OCI-M2 (cell line): ENCODE data around the gene SMO.
"Not testable (repeated sequence)": the region's sequence is repeated elsewhere in the genome, so short reads cannot be mapped to it uniquely, and the experiment has no call there.

Source experiments
- DNase-seq: peaks from one replicate; lab custom pipeline; 2025; ENCODE audit not compliant: unreplicated experiment; lab: John Stamatoyannopoulos, UW

SMO gene

DNA sequence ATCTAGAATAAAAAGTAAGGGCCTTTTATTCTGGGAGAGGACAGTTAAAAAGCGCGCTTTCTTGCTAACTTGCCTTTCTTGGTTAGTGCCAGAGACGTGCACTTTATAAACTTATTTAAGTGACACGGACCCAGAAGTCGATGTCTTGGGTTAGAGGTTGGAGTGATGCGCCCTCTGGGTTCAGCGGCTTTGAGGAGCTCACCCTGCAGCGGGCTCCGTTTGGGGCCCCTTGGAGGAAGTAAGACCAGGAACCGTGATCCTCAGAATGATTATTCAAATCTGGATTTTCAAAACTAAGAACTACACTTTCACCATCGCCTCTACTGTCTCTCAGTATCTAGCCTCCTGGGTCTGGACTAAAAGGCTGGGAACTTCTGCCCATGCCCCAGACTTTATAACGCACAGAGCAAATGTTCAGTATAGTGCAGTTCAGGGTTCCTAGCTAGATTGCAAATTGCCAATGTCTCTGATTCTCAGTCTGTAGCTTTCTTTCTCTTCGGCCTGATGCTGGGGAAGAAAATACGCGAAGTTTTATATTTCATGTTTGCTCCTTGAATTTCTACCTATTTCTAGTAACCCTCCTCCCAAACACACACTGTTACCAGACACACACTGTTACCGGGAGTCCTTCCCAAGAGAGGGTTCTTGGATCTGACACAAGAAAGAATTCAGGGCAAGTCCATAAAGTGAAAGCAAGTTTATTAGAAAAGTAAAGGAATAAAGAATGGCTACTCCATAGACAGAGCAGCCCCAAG, 18.6 kb upstream of the SMO start:
- DNase-seq: no peak

GRCh38 chr7:129170441-129171021, 17.9 kb upstream of the SMO start:
- DNase-seq: no peak

GRCh38 chr7:129173861-129174260, 14.6 kb upstream of the SMO start:
- not testable (repeated sequence) for DNase-seq

DNA sequence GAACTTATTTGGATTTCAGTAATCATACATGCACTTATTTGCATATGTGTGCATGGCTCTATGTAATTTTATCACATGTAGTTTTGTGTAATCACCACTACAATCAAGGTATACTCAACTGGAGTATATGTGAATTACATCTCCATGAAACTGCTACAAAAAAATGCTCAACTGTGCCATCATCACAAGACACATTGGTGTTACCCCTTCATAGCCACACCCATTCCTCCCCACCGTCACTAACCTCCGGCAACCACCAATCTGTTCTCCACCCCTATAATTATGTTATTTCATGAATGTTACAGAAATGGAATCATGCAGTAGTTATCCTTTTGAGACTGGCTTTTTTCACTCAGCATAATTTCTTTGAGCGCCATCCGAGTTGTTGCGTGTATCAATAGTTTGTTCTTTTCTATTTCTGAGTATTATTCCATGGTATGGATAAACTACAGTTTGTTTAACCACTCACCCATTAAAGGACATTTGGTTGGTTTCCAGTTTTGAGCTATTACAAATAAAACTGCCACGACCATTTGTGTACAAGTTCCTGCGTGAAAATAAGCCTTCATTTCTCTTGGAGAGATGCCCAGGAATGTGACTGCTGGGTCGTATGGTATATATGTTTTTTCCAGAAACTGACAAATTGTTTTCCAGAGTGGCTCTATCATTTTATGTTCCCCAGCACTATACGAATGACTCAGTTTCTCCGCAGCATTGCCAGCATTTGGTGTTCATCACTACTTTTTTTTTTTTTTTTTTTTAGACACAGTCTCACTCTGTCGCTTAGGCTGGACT, 11.3 kb upstream of the SMO start:
- no peak for DNase-seq

DNA sequence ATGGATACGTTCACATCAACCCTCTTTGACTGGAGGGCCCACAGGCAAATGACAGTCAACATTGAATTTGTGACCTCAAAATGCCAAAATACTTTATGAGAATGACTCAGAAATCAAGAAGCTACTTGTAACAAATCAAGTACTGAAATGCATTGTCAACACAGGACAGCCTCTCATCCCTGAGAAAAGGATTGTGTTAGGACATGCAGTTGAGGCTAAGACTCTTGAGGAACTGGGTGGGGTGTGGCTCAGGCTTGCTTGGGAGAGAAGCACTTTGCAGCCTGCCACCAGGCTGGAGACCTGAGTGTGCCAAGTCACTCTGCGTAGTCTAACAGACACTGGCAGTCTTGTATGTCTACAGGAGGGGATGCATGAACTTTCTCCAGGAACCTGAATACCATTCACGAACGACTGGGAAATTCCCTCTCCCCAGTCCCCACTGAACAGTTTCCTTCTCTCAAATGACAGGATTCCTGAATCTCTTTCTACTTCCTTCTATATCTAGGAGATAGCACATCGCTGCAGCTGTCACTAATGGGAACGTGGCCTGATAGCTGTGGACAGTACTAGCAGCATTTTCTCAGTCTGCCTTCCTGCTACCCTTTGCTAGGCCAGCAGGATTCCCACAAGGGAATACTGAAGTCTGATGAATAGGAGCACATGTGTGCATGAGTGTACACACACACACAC, 3.3 kb upstream of the SMO start:
- DNase-seq: no peak

GRCh38 chr7:129186749-129187260, 1.6 kb upstream of the SMO start:
- no peak for DNase-seq

DNA sequence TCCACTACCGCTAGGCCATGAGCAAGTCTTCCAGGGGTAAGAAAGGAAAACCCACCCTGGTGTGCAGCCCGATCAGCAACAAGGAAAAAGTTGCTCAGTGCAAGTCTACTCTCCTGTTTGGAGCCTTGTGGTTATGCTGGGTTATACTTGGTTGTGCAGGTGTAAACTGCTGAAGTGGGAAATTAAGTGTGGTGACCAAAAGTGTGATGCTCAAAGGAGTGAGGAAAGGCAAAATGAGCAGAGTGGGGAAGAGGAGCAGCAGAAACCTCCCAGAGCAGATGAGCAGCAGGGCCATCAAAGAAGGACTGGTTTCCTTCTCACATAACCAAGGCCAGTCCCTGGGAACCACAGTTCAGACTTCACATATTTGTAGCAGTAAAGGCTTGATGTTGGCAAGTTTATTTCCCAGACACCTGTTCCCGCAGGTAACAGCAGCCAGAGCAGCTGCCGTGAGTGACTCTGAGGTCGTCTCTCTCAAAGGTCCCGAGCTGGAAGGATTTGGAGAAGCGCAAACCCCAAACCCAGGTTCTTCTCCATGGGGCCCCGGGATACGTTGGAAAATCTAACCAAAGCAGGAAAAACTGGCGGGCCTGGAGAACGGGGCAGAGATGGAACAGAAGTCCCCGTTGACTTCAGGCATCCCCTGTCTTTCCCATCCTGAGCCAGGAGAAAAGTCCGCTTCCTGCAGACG, 607 bp upstream of the SMO start:
- DNase-seq: no peak

DNA sequence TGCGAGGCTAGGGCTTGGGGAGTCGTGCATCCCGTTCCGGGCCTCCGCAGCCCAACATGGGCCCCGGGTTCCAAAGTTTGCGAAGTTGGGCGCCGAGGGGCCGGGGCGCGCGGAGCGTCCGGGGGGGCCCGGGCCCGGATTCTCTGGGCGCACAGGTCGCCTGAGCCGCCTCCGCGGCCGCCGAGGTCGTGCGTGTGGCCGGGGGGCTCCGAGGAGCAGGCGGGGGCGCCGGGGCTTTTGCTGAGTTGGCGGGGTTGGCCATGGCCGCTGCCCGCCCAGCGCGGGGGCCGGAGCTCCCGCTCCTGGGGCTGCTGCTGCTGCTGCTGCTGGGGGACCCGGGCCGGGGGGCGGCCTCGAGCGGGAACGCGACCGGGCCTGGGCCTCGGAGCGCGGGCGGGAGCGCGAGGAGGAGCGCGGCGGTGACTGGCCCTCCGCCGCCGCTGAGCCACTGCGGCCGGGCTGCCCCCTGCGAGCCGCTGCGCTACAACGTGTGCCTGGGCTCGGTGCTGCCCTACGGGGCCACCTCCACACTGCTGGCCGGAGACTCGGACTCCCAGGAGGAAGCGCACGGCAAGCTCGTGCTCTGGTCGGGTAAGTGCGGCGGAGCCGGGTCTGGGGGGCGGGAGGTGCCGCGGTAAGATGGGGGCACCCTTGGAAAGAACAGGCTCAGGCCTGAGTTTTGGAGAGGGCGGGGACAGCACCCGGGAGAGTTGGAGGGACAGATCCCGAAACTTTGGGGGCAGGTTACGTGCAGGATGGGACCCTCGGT, 643 bp downstream of the SMO start:
- no peak for DNase-seq

GRCh38 chr7:129189661-129190310, 1.4 kb downstream of the SMO start:
- DNase-seq: no peak

- DNase-seq: no peak
Observed at GRCh38 chr7:129191272-129191671, 2.8 kb downstream of the SMO start.

DNA sequence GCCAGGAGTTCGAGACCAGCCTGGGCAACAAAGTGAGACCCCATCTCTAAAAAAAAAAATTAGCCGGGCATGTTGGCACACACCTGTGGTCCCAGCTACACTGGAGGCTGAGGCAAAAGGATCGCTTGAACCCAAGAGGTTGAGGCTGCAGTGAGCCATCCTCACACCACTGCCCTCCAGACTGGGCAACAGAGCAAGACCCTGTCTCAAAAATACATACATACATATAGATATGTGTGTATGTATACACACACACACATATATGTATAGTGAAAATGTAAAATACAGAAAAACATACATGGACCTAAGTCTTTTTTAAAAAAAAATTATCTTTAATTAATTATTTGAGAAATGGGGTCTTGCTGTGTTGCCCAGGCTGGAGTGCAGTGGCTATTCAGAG, 5.5 kb downstream of the SMO start:
- DNase-seq: no peak

DNA sequence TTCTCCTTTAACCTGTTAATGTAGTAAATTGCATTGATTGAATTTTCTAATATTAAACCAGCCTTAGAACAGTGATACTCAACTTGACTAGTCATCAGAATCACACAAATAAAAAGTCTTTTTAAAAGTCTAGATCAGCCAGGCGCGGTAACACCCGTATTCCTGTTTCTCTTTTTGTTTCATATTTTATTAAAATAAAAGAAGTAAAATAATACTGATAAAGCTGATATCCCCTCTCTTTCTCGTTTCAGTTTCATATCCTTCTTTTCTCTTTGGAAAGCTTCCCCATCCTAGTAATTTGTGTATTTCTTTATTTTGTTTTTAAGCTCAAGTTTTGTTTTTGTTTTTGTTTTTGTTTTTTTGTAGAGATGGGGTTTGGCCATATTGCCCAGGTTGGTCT, 9.3 kb downstream of the SMO start:
- no peak for DNase-seq

DNA sequence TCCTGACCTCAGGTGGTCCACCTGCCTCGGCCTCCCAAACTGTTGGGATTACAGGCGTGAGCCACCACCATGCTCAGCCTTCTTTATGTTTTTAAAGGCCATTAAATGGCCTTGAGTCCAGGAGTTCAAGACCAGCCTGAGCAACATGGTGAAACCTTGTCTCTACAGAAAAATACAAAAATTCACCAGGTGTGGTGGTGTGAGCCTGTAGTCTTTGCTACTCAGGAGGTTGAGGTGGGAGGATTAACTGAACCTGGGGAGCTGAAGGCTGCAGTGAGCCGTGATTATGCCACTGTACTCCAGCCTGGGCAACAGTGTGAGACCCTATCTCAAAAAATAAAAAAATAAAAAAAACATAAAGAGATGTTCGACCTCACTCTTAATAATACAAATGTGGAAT, 11.0 kb downstream of the SMO start:
- no peak for DNase-seq

DNA sequence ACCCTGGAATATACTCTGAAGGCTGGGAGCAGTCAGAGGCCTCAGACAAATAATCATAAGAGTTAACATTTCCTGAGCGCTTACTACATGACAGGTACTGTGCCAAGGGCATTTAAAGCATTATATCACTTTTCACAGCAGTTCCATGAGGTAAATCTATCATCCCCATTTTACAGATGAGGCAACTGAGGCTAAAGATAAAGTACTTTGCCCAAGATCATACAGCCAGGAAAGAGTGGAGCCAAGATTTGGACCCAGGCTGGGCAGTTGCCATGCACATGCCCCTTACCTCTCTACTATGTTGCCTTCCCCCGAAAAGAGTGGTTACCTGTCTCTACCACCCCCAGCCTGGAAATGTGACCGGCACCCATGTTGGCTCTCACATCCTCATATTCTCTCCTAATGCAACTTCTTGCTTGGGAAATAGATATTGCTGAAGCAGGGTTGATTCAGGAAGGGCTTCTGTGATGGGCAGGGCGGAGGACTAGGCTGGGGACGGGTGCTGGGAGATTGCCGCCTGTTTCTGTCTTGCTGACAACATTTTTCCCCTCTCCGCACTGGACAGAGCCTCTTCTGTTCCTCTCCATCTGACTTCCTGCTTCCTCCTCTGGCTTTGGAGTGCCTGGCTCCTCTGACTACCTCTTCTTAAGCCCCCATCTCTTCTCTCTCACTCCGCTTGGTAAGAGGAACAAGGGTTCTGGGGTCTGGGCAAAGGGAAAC, 13.8 kb downstream of the SMO start:
- DNase-seq: no peak

DNA sequence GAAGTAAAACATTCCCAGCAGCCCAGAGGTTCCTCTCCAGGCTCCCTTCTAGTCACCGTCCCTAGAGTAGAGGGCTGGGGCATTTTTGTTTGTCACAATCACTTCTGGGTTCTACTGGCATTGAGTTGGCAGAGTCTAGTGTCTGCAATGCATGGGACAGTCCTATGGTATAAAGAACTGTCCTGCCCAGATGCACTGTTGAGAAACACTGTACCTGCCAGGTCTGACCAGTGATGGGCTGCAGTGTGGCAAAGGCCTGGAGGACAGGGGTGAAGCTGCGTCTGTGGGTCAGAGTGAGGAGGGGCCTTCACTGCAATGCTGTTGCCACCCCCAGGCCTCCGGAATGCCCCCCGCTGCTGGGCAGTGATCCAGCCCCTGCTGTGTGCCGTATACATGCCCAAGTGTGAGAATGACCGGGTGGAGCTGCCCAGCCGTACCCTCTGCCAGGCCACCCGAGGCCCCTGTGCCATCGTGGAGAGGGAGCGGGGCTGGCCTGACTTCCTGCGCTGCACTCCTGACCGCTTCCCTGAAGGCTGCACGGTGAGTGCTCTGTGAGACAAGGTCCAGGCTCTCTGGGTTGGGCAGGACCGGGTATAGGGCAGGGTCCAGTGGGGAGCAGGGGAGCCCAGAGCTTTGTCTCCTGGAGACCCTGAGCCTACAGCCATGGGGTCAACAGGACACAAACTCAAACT, 14.8 kb downstream of the SMO start:
- no peak for DNase-seq

DNA sequence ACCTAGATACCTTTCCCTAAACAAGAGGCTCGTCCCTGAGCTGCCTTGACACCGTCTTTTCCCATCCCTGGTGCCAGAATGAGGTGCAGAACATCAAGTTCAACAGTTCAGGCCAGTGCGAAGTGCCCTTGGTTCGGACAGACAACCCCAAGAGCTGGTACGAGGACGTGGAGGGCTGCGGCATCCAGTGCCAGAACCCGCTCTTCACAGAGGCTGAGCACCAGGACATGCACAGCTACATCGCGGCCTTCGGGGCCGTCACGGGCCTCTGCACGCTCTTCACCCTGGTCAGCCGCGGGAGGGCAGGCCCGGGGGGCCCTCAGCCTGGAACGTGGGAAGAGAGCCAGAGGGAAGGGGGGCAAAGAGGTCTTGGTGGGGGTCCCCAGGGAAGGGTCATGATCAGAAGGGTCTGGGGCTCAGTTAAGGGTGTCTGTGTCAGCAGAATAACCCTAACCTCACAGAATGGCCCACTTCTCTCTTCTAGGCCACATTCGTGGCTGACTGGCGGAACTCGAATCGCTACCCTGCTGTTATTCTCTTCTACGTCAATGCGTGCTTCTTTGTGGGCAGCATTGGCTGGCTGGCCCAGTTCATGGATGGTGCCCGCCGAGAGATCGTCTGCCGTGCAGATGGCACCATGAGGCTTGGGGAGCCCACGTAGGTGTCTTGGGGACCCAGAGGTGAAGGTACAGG, 16.8 kb downstream of the SMO start:
- DNase-seq: no peak

DNA sequence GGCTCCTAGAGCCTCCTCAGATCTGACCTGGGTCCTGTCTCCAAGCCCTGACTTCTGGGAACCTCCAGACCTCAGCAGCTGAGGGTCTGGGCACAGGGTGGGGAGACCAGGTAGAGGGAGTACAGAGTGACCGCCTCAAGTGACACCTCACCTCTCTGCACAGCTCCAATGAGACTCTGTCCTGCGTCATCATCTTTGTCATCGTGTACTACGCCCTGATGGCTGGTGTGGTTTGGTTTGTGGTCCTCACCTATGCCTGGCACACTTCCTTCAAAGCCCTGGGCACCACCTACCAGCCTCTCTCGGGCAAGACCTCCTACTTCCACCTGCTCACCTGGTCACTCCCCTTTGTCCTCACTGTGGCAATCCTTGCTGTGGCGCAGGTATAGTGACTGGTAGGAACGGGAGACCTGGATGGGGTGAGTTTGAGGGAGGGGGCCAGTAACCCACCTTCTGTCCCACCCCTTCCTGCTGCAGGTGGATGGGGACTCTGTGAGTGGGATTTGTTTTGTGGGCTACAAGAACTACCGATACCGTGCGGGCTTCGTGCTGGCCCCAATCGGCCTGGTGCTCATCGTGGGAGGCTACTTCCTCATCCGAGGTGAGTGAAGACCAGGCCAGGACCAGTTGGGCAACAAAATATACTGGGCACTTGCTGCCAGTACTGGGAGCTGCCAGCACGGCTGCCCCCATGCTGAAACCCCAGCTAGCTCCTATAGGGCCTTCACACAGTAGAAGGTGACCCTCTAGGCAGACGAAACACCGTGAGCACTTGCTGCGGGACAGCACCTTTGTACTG, 17.8 kb downstream of the SMO start:
- DNase-seq: no peak
